ENCODE measurements around the gene HOXB3. TPM values are rescaled to one million over a fixed set of nuclear protein-coding genes. Genes with fewer than 3 reads are reported as not detected.

HOXB3 gene
- total and polyA plus RNA-seq, 7 donors, result 6.2 to 64.3 (median 25.3) TPM

GRCh38 chr17:48563385-48563838, 26.6 kb downstream of the HOXB3 start:
- peak overlapping the region; percentile 94 to 99 (median 96) for H3K27ac ChIP-seq
- H3K27me3 ChIP-seq, result no peaks in the 10 kb centered on the region

GRCh38 chr17:48562934-48563333, 27.1 kb downstream of the HOXB3 start:
- Histone ChIP-seq H3K9me3 (no peaks in the 10 kb centered on the region), H3K36me3 (no peaks in the 10 kb centered on the region), H3K27me3 (no peaks in the 10 kb centered on the region), H3K4me3 (peak overlapping the region in 2 of 4 donors; percentile 49 to 52), H3K4me1 (peaks cover 0 to 100% (median 99%) of the 10 kb centered on the region in 4 donors), H3K27ac (peak overlapping the region; percentile 94 to 99 (median 96))
- TF ChIP-seq POLR2AphosphoS5 (IDR thresholded peaks at IDR 0.05) (no peak), POLR2A (IDR thresholded peaks at IDR 0.05) (no peak), CTCF (IDR thresholded peaks at IDR 0.05) (no peak), EP300 (IDR thresholded peaks at IDR 0.05) (no peak)
- DNase-seq, result no peak
- 83 to 89% methylated on average over 5 of the region's 5 CpGs for WGBS, 2 donors
- intact Hi-C loops (cut with DNase I), result no loop called here

More at GRCh38 chr17:48563385-48563838, 26.6 kb downstream of the HOXB3 start:
- Histone ChIP-seq H3K36me3 (no peaks in the 10 kb centered on the region), H3K4me1 (peaks cover 0 to 100% (median 99%) of the 10 kb centered on the region in 4 donors), H3K4me3 (peak overlapping the region; percentile 32 to 52 (median 48)), H3K9me3 (no peaks in the 10 kb centered on the region)
- TF ChIP-seq EP300 (IDR thresholded peaks at IDR 0.05), result no peak
- TF ChIP-seq POLR2AphosphoS5 (IDR thresholded peaks at IDR 0.05), result peak in 2 of 4 donors; percentile 21 to 23
- DNase-seq, result no peak
- intact Hi-C loops (cut with DNase I), result no loop called here
- 85 to 88% methylated on average over 6 of the region's 6 CpGs for WGBS, 2 donors

GRCh38 chr17:48561884-48562810, 27.9 kb downstream of the HOXB3 start:
- Histone ChIP-seq H3K4me1 (peaks cover 0 to 100% (median 99%) of the 10 kb centered on the region in 4 donors), H3K9me3 (no peaks in the 10 kb centered on the region), H3K4me3 (no peak overlapping the region), H3K27ac (peak overlapping the region; percentile 94 to 99 (median 96)), H3K36me3 (no peaks in the 10 kb centered on the region), H3K27me3 (no peaks in the 10 kb centered on the region)
- TF ChIP-seq CTCF (IDR thresholded peaks at IDR 0.05) (peak in 2 of 4 experiments; percentile 11 to 38), POLR2AphosphoS5 (IDR thresholded peaks at IDR 0.05) (no peak), EP300 (IDR thresholded peaks at IDR 0.05) (no peak), POLR2A (IDR thresholded peaks at IDR 0.05) (no peak)
- DNase-seq, result no peak
- intact Hi-C loops (cut with DNase I), result no loop called here
- WGBS, 2 donors, result 67% methylated on average over 15 of the region's 15 CpGs

GRCh38 chr17:48559840-48560817, 29.9 kb downstream of the HOXB3 start:
- peak overlapping the region; percentile 94 to 99 (median 96) for H3K27ac ChIP-seq
- H3K27me3 ChIP-seq, result no peaks in the 10 kb centered on the region
- DNase-seq, result no peak
- peaks cover 0 to 99% (median 95%) of the 10 kb centered on the region in 4 donors for H3K4me1 ChIP-seq
- no peaks in the 10 kb centered on the region for H3K36me3 ChIP-seq
- no peaks in the 10 kb centered on the region for H3K9me3 ChIP-seq
- H3K4me3 ChIP-seq, result peak overlapping the region in 3 of 4 donors; percentile 24 to 52 (median 51)
- TF ChIP-seq POLR2AphosphoS5 (IDR thresholded peaks at IDR 0.05) (peak; percentile 60 to 83 (median 72)), POLR2A (IDR thresholded peaks at IDR 0.05) (peak in 1 of 2 donors; percentile 31), CTCF (IDR thresholded peaks at IDR 0.05) (no peak), EP300 (IDR thresholded peaks at IDR 0.05) (no peak)
- WGBS, 2 donors, result 81 to 88% methylated on average over 14 of the region's 14 CpGs
- intact Hi-C loops (cut with DNase I), result no loop called here

Measured in sigmoid colon (tissue), 7 donors.